Measurements from ENCODE around the gene TNXB.

DNA sequence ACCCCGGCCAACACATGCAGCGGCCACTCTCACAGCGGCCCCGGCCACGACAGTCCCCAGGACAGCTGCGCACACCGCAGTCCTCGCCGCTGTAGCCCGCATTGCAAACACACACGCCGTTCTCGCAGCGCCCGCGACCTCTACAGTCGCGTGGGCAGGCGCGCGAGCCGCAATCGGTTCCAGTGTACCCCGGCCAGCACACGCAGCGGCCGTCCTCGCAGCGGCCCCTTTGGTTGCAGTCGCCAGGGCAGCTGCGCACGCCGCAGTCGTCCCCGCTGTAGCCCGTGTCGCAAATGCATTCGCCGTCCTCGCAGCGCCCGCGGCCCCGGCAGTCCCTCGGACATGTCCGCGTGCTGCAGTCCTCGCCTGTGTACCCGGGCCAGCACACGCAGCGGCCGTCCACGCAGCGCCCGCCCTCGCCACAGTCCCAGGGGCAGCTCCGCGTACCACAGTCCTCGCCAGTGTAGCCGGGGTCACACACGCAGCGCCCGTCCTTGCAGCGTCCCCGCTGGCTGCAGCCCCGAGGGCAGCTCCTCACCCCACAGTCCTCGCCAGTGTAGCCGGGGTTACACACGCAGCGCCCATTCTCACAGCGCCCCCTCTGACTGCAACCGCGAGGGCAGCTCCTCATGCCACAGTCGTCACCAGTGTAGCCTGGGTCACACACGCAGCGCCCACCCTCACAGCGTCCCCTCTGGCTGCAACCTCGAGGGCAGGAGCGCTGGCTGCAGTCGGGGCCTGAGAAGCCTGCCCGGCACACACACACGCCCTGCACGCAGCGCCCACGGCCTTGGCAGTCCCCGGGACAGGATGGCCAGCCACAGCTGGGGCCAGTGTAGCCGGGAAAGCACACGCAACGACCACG is 12.5 kb downstream of the TNXB start:
- TF ChIP-seq, protein P1, sequence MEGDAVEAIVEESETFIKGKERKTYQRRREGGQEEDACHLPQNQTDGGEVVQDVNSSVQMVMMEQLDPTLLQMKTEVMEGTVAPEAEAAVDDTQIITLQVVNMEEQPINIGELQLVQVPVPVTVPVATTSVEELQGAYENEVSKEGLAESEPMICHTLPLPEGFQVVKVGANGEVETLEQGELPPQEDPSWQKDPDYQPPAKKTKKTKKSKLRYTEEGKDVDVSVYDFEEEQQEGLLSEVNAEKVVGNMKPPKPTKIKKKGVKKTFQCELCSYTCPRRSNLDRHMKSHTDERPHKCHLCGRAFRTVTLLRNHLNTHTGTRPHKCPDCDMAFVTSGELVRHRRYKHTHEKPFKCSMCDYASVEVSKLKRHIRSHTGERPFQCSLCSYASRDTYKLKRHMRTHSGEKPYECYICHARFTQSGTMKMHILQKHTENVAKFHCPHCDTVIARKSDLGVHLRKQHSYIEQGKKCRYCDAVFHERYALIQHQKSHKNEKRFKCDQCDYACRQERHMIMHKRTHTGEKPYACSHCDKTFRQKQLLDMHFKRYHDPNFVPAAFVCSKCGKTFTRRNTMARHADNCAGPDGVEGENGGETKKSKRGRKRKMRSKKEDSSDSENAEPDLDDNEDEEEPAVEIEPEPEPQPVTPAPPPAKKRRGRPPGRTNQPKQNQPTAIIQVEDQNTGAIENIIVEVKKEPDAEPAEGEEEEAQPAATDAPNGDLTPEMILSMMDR (IDR thresholded peaks at IDR 0.05; ENCODE audit: extremely low read depth in 1 of 2, insufficient read depth in 1 of 2, low read depth in 1 of 2, low read length in 2 of 2) = no peak
- TF ChIP-seq, protein P2, sequence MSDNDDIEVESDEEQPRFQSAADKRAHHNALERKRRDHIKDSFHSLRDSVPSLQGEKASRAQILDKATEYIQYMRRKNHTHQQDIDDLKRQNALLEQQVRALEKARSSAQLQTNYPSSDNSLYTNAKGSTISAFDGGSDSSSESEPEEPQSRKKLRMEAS (IDR thresholded peaks at IDR 0.05; ENCODE audit: insufficient read depth, insufficient read length) = no peak
- TF ChIP-seq POLR2A (IDR thresholded peaks at IDR 0.05; ENCODE audit: low read depth, low read length) (no peak), EZH2 (IDR thresholded peaks at IDR 0.05; ENCODE audit: borderline replicate concordance, low read depth, low read length, severe bottlenecking) (no peak), JUN (IDR thresholded peaks at IDR 0.05; ENCODE audit: borderline replicate concordance, insufficient read depth, insufficient read length, low read depth) (no peak), POLR2AphosphoS5 (IDR thresholded peaks at IDR 0.05; ENCODE audit: insufficient read depth, low read depth, low read length) (no peak)

Measured in endothelial cell of umbilical vein (primary cell).